GM12892 (cell line): ENCODE measurements around the gene RPL39L.

Experiments used
- POLR2A ChIP-seq: IDR thresholded peaks from 2 replicates; pipeline ENCODE4 v1.6.1; 2011; ENCODE audit warnings: low read depth, low read length, control low read depth
- POLR2AphosphoS5 ChIP-seq: IDR thresholded peaks from 2 replicates; pipeline ENCODE4 v1.6.1; 2011; ENCODE audit warnings: low read depth, low read length, control low read depth
- TAF1 ChIP-seq: IDR thresholded peaks from 2 replicates; pipeline ENCODE4 v1.6.1; 2011; ENCODE audit warnings: low read depth, mild to moderate bottlenecking, control low read depth, low read length, borderline replicate concordance

GRCh38 chr3:187102073-187102634, 37.1 kb downstream of the RPL39L start:
- TF ChIP-seq POLR2A (no peak), TAF1 (no peak), POLR2AphosphoS5 (no peak)
